ENCODE measurements around the gene PKNOX2. TPM values are rescaled to one million over a fixed set of nuclear protein-coding genes. Genes with fewer than 3 reads are reported as not detected.

Gene PKNOX2, protein sequence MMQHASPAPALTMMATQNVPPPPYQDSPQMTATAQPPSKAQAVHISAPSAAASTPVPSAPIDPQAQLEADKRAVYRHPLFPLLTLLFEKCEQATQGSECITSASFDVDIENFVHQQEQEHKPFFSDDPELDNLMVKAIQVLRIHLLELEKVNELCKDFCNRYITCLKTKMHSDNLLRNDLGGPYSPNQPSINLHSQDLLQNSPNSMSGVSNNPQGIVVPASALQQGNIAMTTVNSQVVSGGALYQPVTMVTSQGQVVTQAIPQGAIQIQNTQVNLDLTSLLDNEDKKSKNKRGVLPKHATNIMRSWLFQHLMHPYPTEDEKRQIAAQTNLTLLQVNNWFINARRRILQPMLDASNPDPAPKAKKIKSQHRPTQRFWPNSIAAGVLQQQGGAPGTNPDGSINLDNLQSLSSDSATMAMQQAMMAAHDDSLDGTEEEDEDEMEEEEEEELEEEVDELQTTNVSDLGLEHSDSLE
- not detected for total RNA-seq
- total RNA-seq (2013), result not detected

DNA sequence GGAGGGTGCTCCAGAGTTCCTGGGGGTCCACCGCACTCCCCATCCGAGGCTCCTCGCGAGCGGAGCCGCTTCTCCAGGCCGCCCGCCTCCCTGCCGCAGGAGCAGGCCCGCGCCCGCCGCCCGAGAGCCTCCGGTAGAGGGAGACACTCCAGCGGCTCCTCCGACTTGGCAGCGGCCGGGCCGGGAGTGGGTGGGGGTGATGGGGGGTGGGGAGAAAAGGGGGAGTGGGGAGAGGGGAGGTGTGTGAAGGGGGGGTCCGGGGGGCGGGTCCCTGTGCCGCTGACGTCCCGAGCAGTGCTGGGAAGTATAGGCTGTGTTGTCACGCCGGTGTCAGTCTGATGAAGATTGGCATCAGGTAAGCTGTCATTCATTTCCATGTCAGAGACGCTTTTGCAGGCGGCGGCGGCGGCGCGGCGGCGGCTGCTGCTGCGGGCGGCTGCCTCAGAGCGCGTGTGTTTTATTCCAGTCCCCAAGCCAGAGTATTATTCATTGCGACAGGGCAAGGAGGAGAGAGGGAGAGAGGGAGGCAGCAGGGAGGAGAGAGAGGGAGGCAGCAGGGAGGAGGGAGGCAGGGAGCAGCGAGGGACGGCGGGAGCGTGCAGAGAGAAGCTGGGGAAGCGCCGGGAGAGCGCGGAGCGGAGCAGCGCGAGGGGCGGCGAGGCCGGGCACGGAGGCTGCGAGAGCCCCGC is at the start of gene PKNOX2:
Gene PKNOX2, plus strand, starts transcription at position 330 of the 689 bp plus-strand sequence. CDS start 186,555 bp downstream, outside the sequence.
- DNase-seq (peak in 1 of 2 donors; percentile 71), ATAC-seq (peak in 2 of 3 donors; percentile 62 to 77)
- intact Hi-C loops (cut with micrococcal nuclease), result no loop called here
- Histone ChIP-seq H3K27ac (ENCODE audit: low read length) (no peak within 1 kb of the TSS), H3K4me1 (ENCODE audit: control insufficient read depth, insufficient read depth, low read length) (peaks cover 21% of the 10 kb centered on the region), H3K4me3 (ENCODE audit: low read length) (peak within 1 kb of the TSS; percentile 17), H3K27me3 (ENCODE audit: control insufficient read depth, insufficient read depth, low read length) (peaks cover 40% of the 10 kb centered on the region), H3K36me3 (ENCODE audit: control insufficient read depth, insufficient read depth, low read length) (no peaks in the 10 kb centered on the region), H3K9me3 (ENCODE audit: control insufficient read depth, insufficient read depth, low read length) (no peaks in the 10 kb centered on the region)
- peaks cover 73 to 84% of the 10 kb centered on the region in 2 donors for H3K27me3 Mint-ChIP-seq (ENCODE audit: low read depth in 2 of 2)
- H3K9me3 Mint-ChIP-seq, result no peaks in the 10 kb centered on the region
- TF ChIP-seq, protein P1, sequence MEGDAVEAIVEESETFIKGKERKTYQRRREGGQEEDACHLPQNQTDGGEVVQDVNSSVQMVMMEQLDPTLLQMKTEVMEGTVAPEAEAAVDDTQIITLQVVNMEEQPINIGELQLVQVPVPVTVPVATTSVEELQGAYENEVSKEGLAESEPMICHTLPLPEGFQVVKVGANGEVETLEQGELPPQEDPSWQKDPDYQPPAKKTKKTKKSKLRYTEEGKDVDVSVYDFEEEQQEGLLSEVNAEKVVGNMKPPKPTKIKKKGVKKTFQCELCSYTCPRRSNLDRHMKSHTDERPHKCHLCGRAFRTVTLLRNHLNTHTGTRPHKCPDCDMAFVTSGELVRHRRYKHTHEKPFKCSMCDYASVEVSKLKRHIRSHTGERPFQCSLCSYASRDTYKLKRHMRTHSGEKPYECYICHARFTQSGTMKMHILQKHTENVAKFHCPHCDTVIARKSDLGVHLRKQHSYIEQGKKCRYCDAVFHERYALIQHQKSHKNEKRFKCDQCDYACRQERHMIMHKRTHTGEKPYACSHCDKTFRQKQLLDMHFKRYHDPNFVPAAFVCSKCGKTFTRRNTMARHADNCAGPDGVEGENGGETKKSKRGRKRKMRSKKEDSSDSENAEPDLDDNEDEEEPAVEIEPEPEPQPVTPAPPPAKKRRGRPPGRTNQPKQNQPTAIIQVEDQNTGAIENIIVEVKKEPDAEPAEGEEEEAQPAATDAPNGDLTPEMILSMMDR (IDR thresholded peaks at IDR 0.05), result peak; percentile 8
- peak within 1 kb of the TSS; percentile 98 for H3K4me3 Mint-ChIP-seq
- WGBS (ENCODE audit: insufficient coverage), result under 1% methylated on average over 54 of the region's 58 CpGs
- no peaks in the 10 kb centered on the region for H3K36me3 Mint-ChIP-seq
- peaks cover 16 to 18% of the 10 kb centered on the region in 2 donors for H3K4me1 Mint-ChIP-seq
- peak within 1 kb of the TSS in 1 of 2 donors; percentile 75 for H3K27ac Mint-ChIP-seq

DNA sequence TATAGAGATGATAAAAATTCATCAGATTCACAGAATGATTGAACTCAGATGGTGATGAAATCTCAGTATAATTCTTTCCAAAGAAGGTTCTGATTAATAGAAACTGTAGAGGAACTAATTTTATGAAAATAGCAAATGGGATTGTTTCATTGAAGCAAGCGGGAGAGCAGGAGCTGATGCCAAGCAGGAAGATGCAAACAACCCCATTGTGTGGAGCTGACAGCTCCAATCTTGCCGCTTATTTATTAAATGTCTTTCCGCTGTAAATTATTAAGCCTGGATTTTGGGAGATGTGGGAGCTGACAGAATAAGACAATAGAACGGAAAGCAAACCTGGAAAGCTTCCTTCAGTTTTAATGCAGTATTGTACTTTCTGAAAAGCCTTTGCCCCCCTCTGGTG is 47.1 kb upstream of the PKNOX2 start:
- Histone ChIP-seq H3K9me3 (ENCODE audit: control insufficient read depth, insufficient read depth, low read length) (no peaks in the 10 kb centered on the region), H3K4me1 (ENCODE audit: control insufficient read depth, insufficient read depth, low read length) (no peaks in the 10 kb centered on the region), H3K27ac (ENCODE audit: low read length) (no peak overlapping the region), H3K27me3 (ENCODE audit: control insufficient read depth, insufficient read depth, low read length) (no peaks in the 10 kb centered on the region), H3K4me3 (ENCODE audit: low read length) (no peak overlapping the region), H3K36me3 (ENCODE audit: control insufficient read depth, insufficient read depth, low read length) (no peaks in the 10 kb centered on the region)
- peaks cover 0 to under 1% of the 10 kb centered on the region in 2 donors for H3K4me1 Mint-ChIP-seq
- intact Hi-C loops (cut with micrococcal nuclease), result loop anchor here (10.0 kb wide), 1 partner anchor 477 kb away; the partner anchor contains the start of gene STT3A
- WGBS (ENCODE audit: insufficient coverage), result 73% methylated on average over 4 of the region's 4 CpGs
- DNase-seq, result no peak
- H3K4me3 Mint-ChIP-seq, result no peak overlapping the region
- TF ChIP-seq, protein P1 (IDR thresholded peaks at IDR 0.05), result no peak
- H3K36me3 Mint-ChIP-seq, result no peaks in the 10 kb centered on the region
- no peaks in the 10 kb centered on the region for H3K9me3 Mint-ChIP-seq
- no peak overlapping the region for H3K27ac Mint-ChIP-seq
- peaks cover 20 to 63% of the 10 kb centered on the region in 2 donors for H3K27me3 Mint-ChIP-seq (ENCODE audit: low read depth in 2 of 2)
- ATAC-seq, result no peak

DNA sequence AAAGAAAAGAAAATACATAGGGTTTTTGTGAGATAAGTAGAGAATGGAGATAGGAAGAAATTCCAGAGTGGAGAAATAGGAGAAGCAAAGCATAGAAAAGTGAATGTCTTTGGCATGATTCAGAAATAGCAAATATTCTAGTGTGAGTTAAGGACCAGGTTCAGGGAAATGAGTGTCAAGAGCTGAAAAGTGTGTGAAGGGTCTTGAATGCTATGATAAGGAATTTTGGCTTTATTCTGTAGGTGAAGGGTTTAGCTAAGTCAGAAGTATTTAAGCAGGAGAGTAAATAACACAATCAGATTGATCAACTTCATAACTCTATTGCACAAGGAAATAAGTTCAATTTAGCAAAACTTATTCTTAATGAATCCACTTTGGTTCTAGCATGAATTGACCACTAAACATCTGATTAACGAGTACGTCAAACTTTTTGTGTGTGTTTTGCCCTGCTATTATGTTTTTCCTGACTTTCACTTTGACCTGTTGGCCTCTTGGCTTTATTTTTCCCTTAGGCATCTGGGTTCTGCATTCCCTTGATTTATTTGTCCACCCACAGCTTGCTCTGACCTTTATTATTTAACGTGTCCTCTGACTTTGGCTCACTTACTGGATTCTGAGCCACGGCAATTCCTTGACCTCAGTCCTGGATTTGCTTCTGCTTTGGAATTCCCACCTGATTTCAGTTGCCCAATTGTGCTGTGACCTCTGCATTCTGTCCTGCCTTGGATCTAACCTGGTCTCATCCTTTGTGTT is 41.2 kb upstream of the PKNOX2 start:
- Histone ChIP-seq H3K9me3 (ENCODE audit: control insufficient read depth, insufficient read depth, low read length) (no peaks in the 10 kb centered on the region), H3K4me3 (ENCODE audit: low read length) (no peak overlapping the region), H3K27me3 (ENCODE audit: control insufficient read depth, insufficient read depth, low read length) (no peaks in the 10 kb centered on the region), H3K4me1 (ENCODE audit: control insufficient read depth, insufficient read depth, low read length) (no peaks in the 10 kb centered on the region), H3K27ac (ENCODE audit: low read length) (no peak overlapping the region), H3K36me3 (ENCODE audit: control insufficient read depth, insufficient read depth, low read length) (no peaks in the 10 kb centered on the region)
- intact Hi-C loops (cut with micrococcal nuclease), result no loop called here
- DNase-seq, result no peak
- TF ChIP-seq, protein P1 (IDR thresholded peaks at IDR 0.05), result no peak
- Mint-ChIP-seq H3K27me3 (ENCODE audit: low read depth in 2 of 2) (peaks cover 31 to 64% of the 10 kb centered on the region in 2 donors), H3K27ac (no peak overlapping the region), H3K9me3 (no peaks in the 10 kb centered on the region), H3K4me3 (no peak overlapping the region), H3K36me3 (no peaks in the 10 kb centered on the region), H3K4me1 (peaks cover 0 to 9% of the 10 kb centered on the region in 2 donors)
- ATAC-seq, result no peak
- WGBS (ENCODE audit: insufficient coverage), result 95% methylated on average over 4 of the region's 4 CpGs

Measured in natural killer cell (primary cell).